ENCODE data around the gene TRIM71.

Gene TRIM71

GRCh38 chr3:32870373-32871095 is 52.7 kb downstream of the TRIM71 start:
- POLR2A ChIA-PET = no interaction called here
- Histone ChIP-seq H3K4me1 (ENCODE audit: control insufficient read depth, insufficient read depth, low read length) (no peaks in the 10 kb centered on the region), H3K36me3 (ENCODE audit: control insufficient read depth in 2 of 2, insufficient read depth in 1 of 2, low read length in 2 of 2) (peaks cover 0 to 6% of the 10 kb centered on the region in 2 experiments; a peak in 1 of 3 replicates), H3K9me3 (ENCODE audit: control insufficient read depth, insufficient read depth, low read depth, low read length) (no peaks in the 10 kb centered on the region), H3K27ac (ENCODE audit: extremely low read depth, low read depth, low read length) (no peak overlapping the region), H3K4me3 (ENCODE audit: low read depth, low read length) (no peak overlapping the region)
- CTCF ChIA-PET = no interaction called here
- TF ChIP-seq ZNF16 (tag by site-specific recombination; IDR thresholded peaks at IDR 0.05; ENCODE audit: low read depth) = no peak
- TF ChIP-seq, protein P1, sequence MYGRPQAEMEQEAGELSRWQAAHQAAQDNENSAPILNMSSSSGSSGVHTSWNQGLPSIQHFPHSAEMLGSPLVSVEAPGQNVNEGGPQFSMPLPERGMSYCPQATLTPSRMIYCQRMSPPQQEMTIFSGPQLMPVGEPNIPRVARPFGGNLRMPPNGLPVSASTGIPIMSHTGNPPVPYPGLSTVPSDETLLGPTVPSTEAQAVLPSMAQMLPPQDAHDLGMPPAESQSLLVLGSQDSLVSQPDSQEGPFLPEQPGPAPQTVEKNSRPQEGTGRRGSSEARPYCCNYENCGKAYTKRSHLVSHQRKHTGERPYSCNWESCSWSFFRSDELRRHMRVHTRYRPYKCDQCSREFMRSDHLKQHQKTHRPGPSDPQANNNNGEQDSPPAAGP (tag by site-specific recombination; IDR thresholded peaks at IDR 0.05) = no peak
- no peak for TF ChIP-seq ZSCAN18 (tag by site-specific recombination; IDR thresholded peaks at IDR 0.05)
- no peak for TF ChIP-seq IKZF3 (tag by site-specific recombination; IDR thresholded peaks at IDR 0.05)
- TF ChIP-seq, protein P2, sequence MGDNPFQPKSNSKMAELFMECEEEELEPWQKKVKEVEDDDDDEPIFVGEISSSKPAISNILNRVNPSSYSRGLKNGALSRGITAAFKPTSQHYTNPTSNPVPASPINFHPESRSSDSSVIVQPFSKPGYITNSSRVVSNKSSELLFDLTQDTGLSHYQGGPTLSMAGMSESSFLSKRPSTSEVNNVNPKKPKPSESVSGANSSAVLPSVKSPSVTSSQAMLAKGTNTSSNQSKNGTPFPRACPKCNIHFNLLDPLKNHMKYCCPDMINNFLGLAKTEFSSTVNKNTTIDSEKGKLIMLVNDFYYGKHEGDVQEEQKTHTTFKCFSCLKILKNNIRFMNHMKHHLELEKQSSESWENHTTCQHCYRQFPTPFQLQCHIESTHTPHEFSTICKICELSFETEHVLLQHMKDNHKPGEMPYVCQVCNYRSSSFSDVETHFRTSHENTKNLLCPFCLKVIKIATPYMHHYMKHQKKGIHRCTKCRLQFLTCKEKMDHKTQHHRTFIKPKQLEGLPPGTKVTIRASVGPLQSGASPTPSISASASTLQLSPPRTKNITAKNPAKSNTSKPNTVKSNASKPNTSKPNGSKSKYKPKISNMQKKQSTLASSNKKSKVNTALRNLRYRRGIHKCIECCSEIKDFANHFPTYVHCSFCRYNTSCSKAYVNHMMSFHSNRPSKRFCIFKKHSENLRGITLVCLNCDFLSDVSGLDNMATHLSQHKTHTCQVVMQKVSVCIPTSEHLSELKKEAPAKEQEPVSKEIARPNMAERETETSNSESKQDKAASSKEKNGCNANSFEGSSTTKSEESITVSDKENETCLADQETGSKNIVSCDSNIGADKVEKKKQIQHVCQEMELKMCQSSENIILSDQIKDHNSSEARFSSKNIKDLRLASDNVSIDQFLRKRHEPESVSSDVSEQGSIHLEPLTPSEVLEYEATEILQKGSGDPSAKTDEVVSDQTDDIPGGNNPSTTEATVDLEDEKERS (tag by site-specific recombination; IDR thresholded peaks at IDR 0.05) = no peak
- TF ChIP-seq ZNF366 (tag by site-specific recombination; conservative IDR thresholded peaks at IDR 0.05) = no peak
- TF ChIP-seq ZNF548 (tag by site-specific recombination; IDR thresholded peaks at IDR 0.05) = no peak
- TF ChIP-seq, protein P3, sequence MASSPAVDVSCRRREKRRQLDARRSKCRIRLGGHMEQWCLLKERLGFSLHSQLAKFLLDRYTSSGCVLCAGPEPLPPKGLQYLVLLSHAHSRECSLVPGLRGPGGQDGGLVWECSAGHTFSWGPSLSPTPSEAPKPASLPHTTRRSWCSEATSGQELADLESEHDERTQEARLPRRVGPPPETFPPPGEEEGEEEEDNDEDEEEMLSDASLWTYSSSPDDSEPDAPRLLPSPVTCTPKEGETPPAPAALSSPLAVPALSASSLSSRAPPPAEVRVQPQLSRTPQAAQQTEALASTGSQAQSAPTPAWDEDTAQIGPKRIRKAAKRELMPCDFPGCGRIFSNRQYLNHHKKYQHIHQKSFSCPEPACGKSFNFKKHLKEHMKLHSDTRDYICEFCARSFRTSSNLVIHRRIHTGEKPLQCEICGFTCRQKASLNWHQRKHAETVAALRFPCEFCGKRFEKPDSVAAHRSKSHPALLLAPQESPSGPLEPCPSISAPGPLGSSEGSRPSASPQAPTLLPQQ (tag by site-specific recombination; IDR thresholded peaks at IDR 0.05) = no peak
- no peak for TF ChIP-seq ZNF610 (tag by site-specific recombination; IDR thresholded peaks at IDR 0.05; ENCODE audit: borderline replicate concordance)
- no peak for TF ChIP-seq ZNF140 (tag by site-specific recombination; IDR thresholded peaks at IDR 0.05)
- TF ChIP-seq ZNF626 (tag by site-specific recombination; IDR thresholded peaks at IDR 0.05) = no peak
- TF ChIP-seq MYNN (tag by site-specific recombination; IDR thresholded peaks at IDR 0.05; ENCODE audit: borderline replicate concordance) = no peak

DNA sequence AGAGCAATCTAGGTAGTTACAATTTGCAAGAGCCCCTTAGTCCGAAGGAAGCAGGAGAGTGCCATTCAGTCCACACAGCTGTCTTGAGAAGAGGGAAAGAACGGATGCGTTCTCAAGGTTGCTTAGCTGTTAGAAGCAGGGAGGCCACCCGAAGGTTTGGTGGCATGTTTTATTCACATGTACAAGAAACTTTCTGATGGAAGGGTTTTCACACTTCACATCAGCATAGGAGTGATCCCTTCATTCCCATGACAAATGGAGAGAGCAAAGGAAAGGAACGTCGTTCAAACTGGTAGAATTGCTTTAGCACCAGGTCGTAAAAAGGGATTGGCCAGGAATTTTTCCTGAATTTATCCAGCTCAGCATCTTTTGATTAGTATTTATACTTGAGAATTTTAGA is 53.5 kb downstream of the TRIM71 start:
- CTCF ChIA-PET = no interaction called here
- Histone ChIP-seq H3K27ac (ENCODE audit: extremely low read depth, low read depth, low read length) (no peak overlapping the region), H3K4me1 (ENCODE audit: control insufficient read depth, insufficient read depth, low read length) (no peaks in the 10 kb centered on the region), H3K9me3 (ENCODE audit: control insufficient read depth, insufficient read depth, low read depth, low read length) (no peaks in the 10 kb centered on the region), H3K36me3 (ENCODE audit: control insufficient read depth in 2 of 2, insufficient read depth in 1 of 2, low read length in 2 of 2) (peaks cover 0 to 10% of the 10 kb centered on the region in 2 experiments; a peak in 1 of 3 replicates), H3K4me3 (ENCODE audit: low read depth, low read length) (no peak overlapping the region)
- no peak for TF ChIP-seq ZNF416 (tag by site-specific recombination; IDR thresholded peaks at IDR 0.05)
- no peak for TF ChIP-seq TSHZ1 (tag by site-specific recombination; IDR thresholded peaks at IDR 0.05; ENCODE audit: borderline replicate concordance)
- TF ChIP-seq ZNF26 (tag by site-specific recombination; IDR thresholded peaks at IDR 0.05) = no peak
- no peak for TF ChIP-seq ZNF843 (tag by site-specific recombination; IDR thresholded peaks at IDR 0.05)
- no peak for TF ChIP-seq KLF8 (tag by site-specific recombination; IDR thresholded peaks at IDR 0.05)
- TF ChIP-seq ZNF660 (tag by site-specific recombination; IDR thresholded peaks at IDR 0.05) = no peak
- POLR2A ChIA-PET = no interaction called here
